Measurements from ENCODE around the gene SLITRK2.

The SLITRK2 gene

GRCh38 chrX:145817331-145818185 is at the start of gene SLITRK2:
TSS of gene SLITRK2 (plus strand) at chrX:145817829. CDS start at chrX:145822426, 4,597 bp downstream.
- DNase-seq (ENCODE audit: low spot score in 2 of 2) = peak; percentile 67 to 79
- in situ Hi-C loops (cut with MboI; ENCODE audit: low sequenced_read_pairs) = loop anchor here (25.0 kb wide), 1 partner anchor 105 kb away; no protein-coding TSS in a partner anchor
- H3K36me3 ChIP-seq (replicated peaks) = peaks cover 10% of the 10 kb centered on the region
- H3K4me3 ChIP-seq = peak within 1 kb of the TSS; percentile 72
- H3K4me1 ChIP-seq = peaks cover 19% of the 10 kb centered on the region
- no peaks in the 10 kb centered on the region for H3K9me3 ChIP-seq
- H3K27me3 ChIP-seq (ENCODE audit: low read depth) = no peaks in the 10 kb centered on the region

GRCh38 chrX:145773006-145773405 is 44.6 kb upstream of the SLITRK2 start:
- no peak overlapping the region for H3K4me3 ChIP-seq
- peaks cover 2% of the 10 kb centered on the region; the same call in 1 of the 2 replicates for H3K9me3 ChIP-seq
- no peak for DNase-seq (ENCODE audit: low spot score in 2 of 2)
- in situ Hi-C loops (cut with MboI; ENCODE audit: low sequenced_read_pairs) = no loop called here
- H3K27me3 ChIP-seq (ENCODE audit: low read depth) = no peaks in the 10 kb centered on the region
- H3K36me3 ChIP-seq (replicated peaks) = no peaks in the 10 kb centered on the region
- no peaks in the 10 kb centered on the region for H3K4me1 ChIP-seq

GRCh38 chrX:145792281-145792680 is 25.3 kb upstream of the SLITRK2 start:
- in situ Hi-C loops (cut with MboI; ENCODE audit: low sequenced_read_pairs) = no loop called here
- Histone ChIP-seq H3K27me3 (ENCODE audit: low read depth) (no peaks in the 10 kb centered on the region), H3K4me3 (no peak overlapping the region)

GRCh38 chrX:145803508-145803907 is 14.1 kb upstream of the SLITRK2 start:
- peaks cover 7% of the 10 kb centered on the region; the same call in 1 of the 2 replicates for H3K9me3 ChIP-seq
- in situ Hi-C loops (cut with MboI; ENCODE audit: low sequenced_read_pairs) = loop anchor here (25.0 kb wide), 1 partner anchor 91 kb away; no protein-coding TSS in a partner anchor
- H3K4me3 ChIP-seq = no peak overlapping the region
- peak; percentile 37 to 91 for DNase-seq (ENCODE audit: low spot score in 2 of 2)
- no peaks in the 10 kb centered on the region for H3K27me3 ChIP-seq (ENCODE audit: low read depth)
- no peaks in the 10 kb centered on the region for H3K36me3 ChIP-seq (replicated peaks)
- peaks cover 28% of the 10 kb centered on the region for H3K4me1 ChIP-seq

More at GRCh38 chrX:145792281-145792680, 25.3 kb upstream of the SLITRK2 start:
- H3K9me3 ChIP-seq = no peaks in the 10 kb centered on the region
- no peaks in the 10 kb centered on the region for H3K36me3 ChIP-seq (replicated peaks)
- DNase-seq (ENCODE audit: low spot score in 2 of 2) = no peak
- H3K4me1 ChIP-seq = no peaks in the 10 kb centered on the region

GRCh38 chrX:145813081-145813480 is 4.5 kb upstream of the SLITRK2 start:
- no peaks in the 10 kb centered on the region for H3K36me3 ChIP-seq (replicated peaks)
- no peaks in the 10 kb centered on the region for H3K27me3 ChIP-seq (ENCODE audit: low read depth)
- in situ Hi-C loops (cut with MboI; ENCODE audit: low sequenced_read_pairs) = loop anchor here (25.0 kb wide), 1 partner anchor 101 kb away; no protein-coding TSS in a partner anchor
- DNase-seq (ENCODE audit: low spot score in 2 of 2) = no peak
- no peak overlapping the region for H3K4me3 ChIP-seq
- H3K4me1 ChIP-seq = peaks cover 31% of the 10 kb centered on the region
- H3K9me3 ChIP-seq = no peaks in the 10 kb centered on the region

- Histone ChIP-seq H3K4me3 (peak overlapping the region; percentile 72), H3K27me3 (ENCODE audit: low read depth) (no peaks in the 10 kb centered on the region)
- in situ Hi-C loops (cut with MboI; ENCODE audit: low sequenced_read_pairs) = loop anchor here (25.0 kb wide), 1 partner anchor 104 kb away; no protein-coding TSS in a partner anchor
Measured at GRCh38 chrX:145816601-145817315, 871 bp upstream of the SLITRK2 start.

GRCh38 chrX:145818186-145819113 is 821 bp downstream of the SLITRK2 start:
- in situ Hi-C loops (cut with MboI; ENCODE audit: low sequenced_read_pairs) = loop anchor here (25.0 kb wide), 1 partner anchor 106 kb away; no protein-coding TSS in a partner anchor
- Histone ChIP-seq H3K9me3 (no peaks in the 10 kb centered on the region), H3K4me1 (peaks cover 19% of the 10 kb centered on the region), H3K36me3 (replicated peaks) (peaks cover 19% of the 10 kb centered on the region), H3K4me3 (peak overlapping the region; percentile 72), H3K27me3 (ENCODE audit: low read depth) (no peaks in the 10 kb centered on the region)
- DNase-seq (ENCODE audit: low spot score in 2 of 2) = peak; percentile 34 to 49

More at GRCh38 chrX:145816601-145817315, 871 bp upstream of the SLITRK2 start:
- H3K4me1 ChIP-seq = peaks cover 19% of the 10 kb centered on the region
- no peaks in the 10 kb centered on the region for H3K9me3 ChIP-seq
- no peak for DNase-seq (ENCODE audit: low spot score in 2 of 2)
- peaks cover 3% of the 10 kb centered on the region; the same call in 1 of the 2 replicates for H3K36me3 ChIP-seq (replicated peaks)

GRCh38 chrX:145820825-145821224 is 3.2 kb downstream of the SLITRK2 start:
- in situ Hi-C loops (cut with MboI; ENCODE audit: low sequenced_read_pairs) = loop anchor here (25.0 kb wide), 1 partner anchor 109 kb away; no protein-coding TSS in a partner anchor
- DNase-seq (ENCODE audit: low spot score in 2 of 2) = no peak
- H3K36me3 ChIP-seq (replicated peaks) = peaks cover 25% of the 10 kb centered on the region
- no peak overlapping the region for H3K4me3 ChIP-seq
- no peaks in the 10 kb centered on the region for H3K27me3 ChIP-seq (ENCODE audit: low read depth)
- H3K9me3 ChIP-seq = no peaks in the 10 kb centered on the region
- H3K4me1 ChIP-seq = peaks cover 21% of the 10 kb centered on the region

- in situ Hi-C loops (cut with MboI; ENCODE audit: low sequenced_read_pairs) = loop anchor here (25.0 kb wide), 1 partner anchor 109 kb away; no protein-coding TSS in a partner anchor
- Histone ChIP-seq H3K36me3 (replicated peaks) (peaks cover 25% of the 10 kb centered on the region), H3K27me3 (ENCODE audit: low read depth) (no peaks in the 10 kb centered on the region), H3K4me1 (peaks cover 18% of the 10 kb centered on the region), H3K4me3 (no peak overlapping the region), H3K9me3 (no peaks in the 10 kb centered on the region)
- no peak for DNase-seq (ENCODE audit: low spot score in 2 of 2)
Measured at GRCh38 chrX:145821291-145821897, 3.8 kb downstream of the SLITRK2 start.

GRCh38 chrX:145821898-145822571 is 4.4 kb downstream of the SLITRK2 start:
- in situ Hi-C loops (cut with MboI; ENCODE audit: low sequenced_read_pairs) = loop anchor here (25.0 kb wide), 1 partner anchor 110 kb away; no protein-coding TSS in a partner anchor
- Histone ChIP-seq H3K9me3 (no peaks in the 10 kb centered on the region), H3K4me1 (peaks cover 14% of the 10 kb centered on the region), H3K27me3 (ENCODE audit: low read depth) (no peaks in the 10 kb centered on the region), H3K36me3 (replicated peaks) (peaks cover 25% of the 10 kb centered on the region), H3K4me3 (no peak overlapping the region)
- no peak for DNase-seq (ENCODE audit: low spot score in 2 of 2)

- no peaks in the 10 kb centered on the region for H3K27me3 ChIP-seq (ENCODE audit: low read depth)
- in situ Hi-C loops (cut with MboI; ENCODE audit: low sequenced_read_pairs) = loop anchor here (25.0 kb wide), 1 partner anchor 111 kb away; no protein-coding TSS in a partner anchor
- no peak for DNase-seq (ENCODE audit: low spot score in 2 of 2)
- H3K9me3 ChIP-seq = no peaks in the 10 kb centered on the region
- peaks cover 13% of the 10 kb centered on the region for H3K4me1 ChIP-seq
- H3K36me3 ChIP-seq (replicated peaks) = peaks cover 29% of the 10 kb centered on the region
- no peak overlapping the region for H3K4me3 ChIP-seq
Measured at GRCh38 chrX:145823132-145823531, 5.5 kb downstream of the SLITRK2 start.

GRCh38 chrX:145825896-145826295 is 8.3 kb downstream of the SLITRK2 start:
- no peaks in the 10 kb centered on the region for H3K27me3 ChIP-seq (ENCODE audit: low read depth)
- DNase-seq (ENCODE audit: low spot score in 2 of 2) = peak in 1 of 2 experiments; percentile 63
- H3K4me3 ChIP-seq = no peak overlapping the region
- H3K4me1 ChIP-seq = peaks cover 6% of the 10 kb centered on the region; the same call in 1 of the 2 replicates
- H3K36me3 ChIP-seq (replicated peaks) = peaks cover 28% of the 10 kb centered on the region
- in situ Hi-C loops (cut with MboI; ENCODE audit: low sequenced_read_pairs) = no loop called here
- no peaks in the 10 kb centered on the region for H3K9me3 ChIP-seq

Data from HAP-1 (cell line).